GM23248 (cell line): Measurements from ENCODE around the gene PRKCSH. TPM values are rescaled to one million over a fixed set of nuclear protein-coding genes. Genes with fewer than 3 reads are reported as not detected.
"Not testable (repeated sequence)": the region's sequence is repeated elsewhere in the genome, so short reads cannot be mapped to it uniquely, and the experiment has no call there.

Source experiments
- DNase-seq: peaks from one replicate; pipeline ENCODE4 v3.0.0-alpha.2; 2015
- H2AFZ ChIP-seq: fragments of 200-600 bp; sonication (generic); 2 replicates; pipeline ENCODE4 v1.6.1; 2016; ENCODE audit warnings: antibody characterized with exemption
- H3F3A ChIP-seq: fragments of 200-600 bp; sonication (generic); 2 replicates; pipeline ENCODE4 v1.6.1; 2016; ENCODE audit warnings: mild to moderate bottlenecking, antibody characterized with exemption, mixed run types; ENCODE audit not compliant: insufficient read depth
- H3K27ac ChIP-seq: fragments of 200-600 bp; sonication (generic); 2 replicates; pipeline ENCODE4 v1.5.1; 2016; ENCODE audit warnings: mild to moderate bottlenecking
- H3K27me3 ChIP-seq: fragments of 200-600 bp; sonication (generic); replicated peaks from 2 replicates; pipeline ENCODE4 v1.6.1; 2016; ENCODE audit warnings: mild to moderate bottlenecking; ENCODE audit not compliant: insufficient read depth
- H3K36me3 ChIP-seq: fragments of 200-600 bp; sonication (generic); 2 replicates; pipeline ENCODE4 v1.6.1; 2016; ENCODE audit warnings: low read depth, mild to moderate bottlenecking
- H3K4me1 ChIP-seq: fragments of 200-600 bp; sonication (generic); 2 replicates; pipeline ENCODE4 v1.6.1; 2016; ENCODE audit warnings: mild to moderate bottlenecking; ENCODE audit not compliant: insufficient read depth
- H3K4me2 ChIP-seq: fragments of 200-600 bp; sonication (generic); one replicate; pipeline ENCODE4 v1.6.1; 2016; ENCODE audit warnings: mild to moderate bottlenecking; ENCODE audit not compliant: unreplicated experiment
- H3K4me3 ChIP-seq: fragments of 200-600 bp; sonication (generic); 2 replicates; pipeline ENCODE4 v1.5.1; 2016; ENCODE audit warnings: mild to moderate bottlenecking
- H3K79me2 ChIP-seq: fragments of 200-600 bp; sonication (generic); 2 replicates; pipeline ENCODE4 v1.6.1; 2016; ENCODE audit warnings: mild to moderate bottlenecking; ENCODE audit not compliant: insufficient read depth
- H3K9ac ChIP-seq: fragments of 200-600 bp; sonication (generic); 2 replicates; pipeline ENCODE4 v1.6.1; 2016; ENCODE audit warnings: mild to moderate bottlenecking
- H3K9me2 ChIP-seq: fragments of 200-600 bp; sonication (generic); 2 replicates; pipeline ENCODE4 v1.6.1; 2016; ENCODE audit warnings: mixed run types, mild to moderate bottlenecking, moderate library complexity; ENCODE audit not compliant: insufficient read depth
- H3K9me3 ChIP-seq: fragments of 200-600 bp; sonication (generic); one replicate; pipeline ENCODE4 v1.6.1; 2017; ENCODE audit warnings: low read depth
- H4K20me1 ChIP-seq: fragments of 200-600 bp; sonication (generic); 2 replicates; pipeline ENCODE4 v1.6.0; 2016; ENCODE audit not compliant: insufficient read depth
- EZH2 ChIP-seq: fragments of 200-600 bp; sonication (generic); IDR thresholded peaks from 2 replicates; pipeline ENCODE4 v1.6.1; 2018; ENCODE audit warnings: antibody characterized with exemption, mild to moderate bottlenecking; ENCODE audit not compliant: insufficient read depth, poor library complexity, severe bottlenecking
- EZH2phosphoT487 ChIP-seq: fragments of 200-600 bp; sonication (generic); IDR thresholded peaks from 2 replicates; pipeline ENCODE4 v1.6.1; 2018; ENCODE audit warnings: antibody characterized with exemption, moderate library complexity, mild to moderate bottlenecking, low read depth; ENCODE audit not compliant: insufficient read depth
- WGBS, 2 experiments: methylation state at CpG; one replicate each; pipeline ENCODE4 v1.1.6; 2015 to 2017; ENCODE audit warnings: low lambda C conversion rate in 2 of 2, low coverage in 1 of 2; ENCODE audit errors: missing lambda C conversion rate in 2 of 2; 5-methylcytosine and 5-hydroxymethylcytosine counted together
- in situ Hi-C: fragments of 300-500 bp; cut with MboI; formaldehyde crosslinking; loops from 2 replicates; pipeline ENCODE4 v1.15.0; 2020
- polyA plus RNA-seq: library from polyadenylated mRNA; unstranded; fragments of >200 nt; fragmentation: Nextera tagmentation; extraction: Ambion mirVana; gene quantifications from 2 replicates; pipeline ENCODE4 v1.2.1, GENCODE V29; 2016
- total RNA-seq: library from RNA; depleted of rRNA; stranded (reverse); fragments of >200 nt; shearing (Covaris generic); gene quantifications from 2 replicates; pipeline ENCODE4 v1.2.3, GENCODE V29; 2014

PRKCSH gene
- total and polyA plus RNA-seq, 2 experiments from 2014 or later = 94.1 to 142 TPM

GRCh38 chr19:11457831-11458230 is 22.4 kb downstream of the PRKCSH start:
- H3F3A ChIP-seq = no peaks in the 10 kb centered on the region
- no peak overlapping the region for H3K27ac ChIP-seq
- H3K9ac ChIP-seq = no peak overlapping the region
- H3K9me2 ChIP-seq = no peaks in the 10 kb centered on the region
- no peaks in the 10 kb centered on the region for H3K4me1 ChIP-seq
- WGBS, 2 experiments = 79% methylated on average over 18 to 20 of the region's 20 CpGs
- H3K9me3 ChIP-seq = no peaks in the 10 kb centered on the region
- H3K36me3 ChIP-seq = no peaks in the 10 kb centered on the region
- DNase-seq = no peak
- H3K27me3 ChIP-seq = no peaks in the 10 kb centered on the region
- in situ Hi-C loops = loop anchor here (25.0 kb wide), 1 partner anchor 171 kb away; the partner anchor contains the start of gene TSPAN16
- TF ChIP-seq EZH2 (no peak), EZH2phosphoT487 (no peak)
- H2AFZ ChIP-seq = no peak overlapping the region
- no peaks in the 10 kb centered on the region for H4K20me1 ChIP-seq
- H3K4me3 ChIP-seq = no peak overlapping the region
- H3K79me2 ChIP-seq = no peaks in the 10 kb centered on the region
- no peak overlapping the region for H3K4me2 ChIP-seq

DNA sequence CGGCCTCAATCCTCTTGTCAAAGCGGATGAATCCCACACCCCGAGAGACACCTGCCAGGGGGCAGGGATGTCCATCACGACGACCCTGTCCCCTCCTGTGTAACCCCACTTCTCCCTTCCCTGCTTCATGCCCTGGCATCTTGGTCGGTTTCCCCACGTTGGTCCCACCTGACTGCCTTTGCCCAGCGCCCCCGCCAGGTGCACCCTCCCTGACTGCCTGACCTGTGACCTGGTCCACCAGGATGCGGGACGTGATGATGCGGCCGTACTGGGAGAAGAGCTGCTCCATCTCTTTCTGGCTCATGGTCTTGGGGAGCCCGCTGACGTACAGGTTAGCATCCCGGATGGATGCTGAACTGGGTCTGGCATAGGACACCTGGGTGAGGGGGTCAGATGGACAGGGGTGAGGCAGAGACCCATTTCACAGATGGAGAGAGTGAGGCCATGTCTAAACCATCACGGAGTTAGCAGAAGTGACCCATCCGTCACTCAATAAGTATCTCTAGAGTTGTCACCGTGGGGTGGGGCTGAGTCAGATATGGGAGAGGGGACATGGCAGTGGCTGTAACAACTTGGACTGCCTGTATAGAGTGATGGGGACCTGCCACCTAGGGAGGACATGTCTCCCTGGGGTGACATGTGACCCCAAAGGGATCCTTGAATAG is 22.9 kb downstream of the PRKCSH start:
- no peak overlapping the region for H3K4me3 ChIP-seq
- H3K27ac ChIP-seq = no peak overlapping the region
- WGBS, 2 experiments = 80 to 82% methylated on average over 17 to 19 of the region's 19 CpGs
- H4K20me1 ChIP-seq = no peaks in the 10 kb centered on the region
- no peaks in the 10 kb centered on the region for H3K9me3 ChIP-seq
- in situ Hi-C loops = loop anchor here (25.0 kb wide), 1 partner anchor 171 kb away; the partner anchor contains the start of gene TSPAN16
- no peak overlapping the region for H3K4me2 ChIP-seq
- no peak for DNase-seq
- no peak overlapping the region for H3K9ac ChIP-seq
- H3K27me3 ChIP-seq = no peaks in the 10 kb centered on the region
- H3K79me2 ChIP-seq = no peaks in the 10 kb centered on the region
- no peaks in the 10 kb centered on the region for H3K36me3 ChIP-seq
- no peaks in the 10 kb centered on the region for H3F3A ChIP-seq
- no peak overlapping the region for H2AFZ ChIP-seq
- H3K9me2 ChIP-seq = no peaks in the 10 kb centered on the region
- TF ChIP-seq EZH2 = no peak
- TF ChIP-seq EZH2phosphoT487 = no peak
- H3K4me1 ChIP-seq = no peaks in the 10 kb centered on the region

DNA sequence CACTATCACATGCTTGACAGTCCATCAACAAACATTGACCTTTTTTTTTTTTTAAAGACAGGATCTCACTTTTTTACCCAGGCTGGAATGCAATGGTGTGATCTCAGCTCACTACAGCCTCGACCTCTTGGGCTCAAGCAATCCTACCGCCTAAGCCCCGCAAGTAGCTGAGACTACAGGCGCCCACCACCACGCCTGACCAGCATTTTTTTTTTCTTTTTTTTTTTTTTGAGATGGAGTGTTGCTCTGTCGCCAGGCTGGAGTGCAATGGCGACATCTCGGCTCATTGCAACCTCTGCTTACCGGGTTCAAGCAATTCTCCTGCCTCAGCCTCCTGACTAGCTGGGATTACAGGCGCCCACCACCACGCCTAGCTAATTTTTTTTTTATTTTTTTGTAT is 23.5 kb downstream of the PRKCSH start:
- H3K9me2 ChIP-seq = not testable (repeated sequence)

DNA sequence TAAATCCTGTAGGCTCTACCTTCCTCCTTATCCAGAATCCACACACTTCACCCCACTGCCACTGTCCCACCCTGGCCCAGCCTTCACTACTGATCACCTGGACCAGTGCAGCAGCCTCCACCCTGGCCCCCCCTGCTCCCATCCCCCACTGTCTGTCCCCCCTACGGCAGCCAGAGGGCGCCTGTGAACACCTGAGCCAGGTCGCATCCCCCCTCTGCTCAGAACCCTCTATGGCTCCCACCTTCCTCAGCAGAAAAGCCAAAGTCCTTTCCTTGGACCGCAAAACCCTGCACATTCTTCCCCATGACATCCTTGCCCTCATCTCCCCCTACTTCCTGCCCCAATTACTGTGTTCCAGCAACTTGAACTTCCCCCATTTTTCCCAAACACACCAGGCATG is 24.8 kb downstream of the PRKCSH start:
- DNase-seq = no peak

More for the DNA sequence above, 23.5 kb downstream of the PRKCSH start:
- not testable (repeated sequence) for H2AFZ ChIP-seq, H3K27me3 ChIP-seq, H3K4me2 ChIP-seq, H3K9ac ChIP-seq, H3K27ac ChIP-seq, DNase-seq, H3F3A ChIP-seq, H3K36me3 ChIP-seq, H4K20me1 ChIP-seq, H3K79me2 ChIP-seq, H3K4me3 ChIP-seq, H3K9me3 ChIP-seq, H3K4me1 ChIP-seq
- in situ Hi-C loops = loop anchor here (25.0 kb wide), 1 partner anchor 172 kb away; the partner anchor contains the start of gene TSPAN16
- 78 to 79% methylated on average over 10 to 11 of the region's 11 CpGs for WGBS, 2 experiments

More for the DNA sequence above, 24.8 kb downstream of the PRKCSH start:
- Histone ChIP-seq H3K4me2 (no peak overlapping the region), H4K20me1 (no peaks in the 10 kb centered on the region), H3K9me2 (no peaks in the 10 kb centered on the region), H3K27me3 (no peaks in the 10 kb centered on the region), H3K4me1 (no peaks in the 10 kb centered on the region), H3K9me3 (no peaks in the 10 kb centered on the region), H3K36me3 (no peaks in the 10 kb centered on the region), H3K27ac (no peak overlapping the region), H3K4me3 (no peak overlapping the region), H3K79me2 (no peaks in the 10 kb centered on the region), H3F3A (no peaks in the 10 kb centered on the region), H3K9ac (no peak overlapping the region), H2AFZ (no peak overlapping the region)
- no peak for TF ChIP-seq EZH2phosphoT487
- TF ChIP-seq EZH2 = no peak
- in situ Hi-C loops = loop anchor here (25.0 kb wide), 1 partner anchor 173 kb away; the partner anchor contains the start of gene TSPAN16
- 30 to 32% methylated on average over 3 to 4 of the region's 4 CpGs for WGBS, 2 experiments
